Esophagus muscularis mucosa (tissue), 4 donors: ENCODE results near the gene MLN. TPM values are rescaled to one million over a fixed set of nuclear protein-coding genes. Genes with fewer than 3 reads are reported as not detected.

Experiments used
- DNase-seq: peaks from one replicate; pipeline ENCODE4 v3.0.0-alpha.2; 2017; ENCODE audit errors: extremely low spot score
- H3K27ac ChIP-seq, 4 donors: fragments of 200-600 bp; sonication (generic); replicated peaks in 1 of 4; 1 replicate in 3 of 4; 2 replicates in 1 of 4; pipeline ENCODE4 v1.5.1; 2016 to 2019; ENCODE audit warnings: mild to moderate bottlenecking in 1 of 4
- H3K27me3 ChIP-seq, 4 donors: fragments of 200-600 bp; sonication (generic); one replicate each; pipeline versions ENCODE4 v1.5.1 to v1.6.0; 2016 to 2019
- H3K36me3 ChIP-seq, 4 donors: fragments of 200-600 bp; sonication (generic); one replicate each; pipeline ENCODE4 v1.5.1; 2016 to 2019
- H3K4me1 ChIP-seq, 4 donors: fragments of 200-600 bp; sonication (generic); one replicate each; pipeline ENCODE4 v1.5.1; 2016 to 2019
- H3K4me3 ChIP-seq, 4 donors: fragments of 200-600 bp; sonication (generic); 1 replicate in 2 of 4; 2 replicates in 2 of 4; pipeline ENCODE4 v1.5.1; 2016 to 2019; ENCODE audit warnings: mild to moderate bottlenecking in 4 of 4, moderate library complexity in 1 of 4
- H3K9me3 ChIP-seq, 4 donors: fragments of 200-600 bp; sonication (generic); 1 replicate in 3 of 4; 2 replicates in 1 of 4; pipeline ENCODE4 v1.5.1; 2016 to 2019
- CTCF ChIP-seq, 3 experiments: fragments of 200-600 bp in 2 of 3; fragments of 450-650 bp in 1 of 3; sonication (generic) in 2 of 3; IDR thresholded peaks; one replicate each; pipeline ENCODE4 v1.5.1; 2017 to 2019; ENCODE audit warnings: antibody characterized with exemption in 3 of 3, mild to moderate bottlenecking in 2 of 3, moderate library complexity in 1 of 3
- EP300 ChIP-seq: sonication (generic); formaldehyde crosslinking; IDR thresholded peaks from one replicate; pipeline ENCODE4 v1.6.1; 2017; ENCODE audit warnings: antibody characterized with exemption
- POLR2A ChIP-seq: fragments of 450-650 bp; IDR thresholded peaks from one replicate; pipeline ENCODE4 v1.6.1; 2017; ENCODE audit warnings: antibody characterized with exemption, moderate library complexity, mild to moderate bottlenecking, low read depth
- POLR2AphosphoS5 ChIP-seq, 2 donors: sonication (generic); formaldehyde crosslinking; IDR thresholded peaks; one replicate each; pipeline ENCODE4 v1.6.1; 2017; ENCODE audit warnings: antibody characterized with exemption in 2 of 2
- WGBS: methylation state at CpG from one replicate; pipeline ENCODE4 v1.1.5; 2018; 5-methylcytosine and 5-hydroxymethylcytosine counted together
- intact Hi-C: fragments of 100-400 bp; cut with DNase I; formaldehyde crosslinking; loops from one replicate; pipeline ENCODE4 v1.15.1; 2023
- total RNA-seq, 4 donors: library from RNA; depleted of rRNA; stranded (reverse); fragments of >200 nt; gene quantifications; one replicate each; pipeline versions ENCODE4 v1.1.0 to v1.2.1, GENCODE V29; 2016

The MLN gene
- total RNA-seq, 4 donors from 2014 or later: not detected

GRCh38 chr6:33768644-33769120 lies 35.1 kb downstream of the MLN start:
- DNase-seq: no peak
- H3K9me3 ChIP-seq: peaks cover 0 to 8% (median 0%) of the 10 kb centered on the region in 4 donors
- intact Hi-C loops: loop anchor here (5.0 kb wide), 1 partner anchor 389 kb away; no protein-coding TSS in a partner anchor
- peaks cover 23 to 45% (median 43%) of the 10 kb centered on the region in 4 donors for H3K4me1 ChIP-seq
- WGBS: 34% methylated on average over 7 of the region's 7 CpGs
- no peak overlapping the region for H3K27ac ChIP-seq
- no peak overlapping the region for H3K4me3 ChIP-seq
- H3K36me3 ChIP-seq: peaks cover 15 to 18% (median 18%) of the 10 kb centered on the region in 4 donors
- TF ChIP-seq EP300 (no peak), POLR2A (no peak), CTCF (IDR thresholded peaks at IDR 0.05) (peak; percentile 65 to 81 (median 70)), POLR2AphosphoS5 (IDR thresholded peaks at IDR 0.05) (no peak)
- H3K27me3 ChIP-seq: peaks cover 0 to 6% (median 0%) of the 10 kb centered on the region in 4 donors

- H3K4me1 ChIP-seq: peaks cover 21 to 39% (median 36%) of the 10 kb centered on the region in 4 donors
- H3K27ac ChIP-seq: no peak overlapping the region
- 69% methylated on average over 9 of the region's 11 CpGs for WGBS
- peaks cover under 1 to 3% (median 3%) of the 10 kb centered on the region in 4 donors for H3K36me3 ChIP-seq
- DNase-seq: no peak
- intact Hi-C loops: loop anchor here (5.0 kb wide), 1 partner anchor 390 kb away; no protein-coding TSS in a partner anchor
- peaks cover 0 to 8% (median 0%) of the 10 kb centered on the region in 4 donors for H3K9me3 ChIP-seq
- H3K27me3 ChIP-seq: peaks cover 0 to 8% (median 0%) of the 10 kb centered on the region in 4 donors
- TF ChIP-seq CTCF (IDR thresholded peaks at IDR 0.05) (no peak), POLR2A (no peak), POLR2AphosphoS5 (IDR thresholded peaks at IDR 0.05) (no peak), EP300 (no peak)
- H3K4me3 ChIP-seq: no peak overlapping the region
Observed at GRCh38 chr6:33766921-33767907, 36.6 kb downstream of the MLN start.

- no peak for DNase-seq
- Histone ChIP-seq H3K4me3 (no peak overlapping the region), H3K27me3 (peaks cover 0 to 8% (median 0%) of the 10 kb centered on the region in 4 donors), H3K27ac (no peak overlapping the region), H3K9me3 (peaks cover 0 to 8% (median 0%) of the 10 kb centered on the region in 4 donors), H3K36me3 (no peaks in the 10 kb centered on the region), H3K4me1 (peaks cover 16 to 24% (median 23%) of the 10 kb centered on the region in 4 donors)
- TF ChIP-seq CTCF (IDR thresholded peaks at IDR 0.05) (no peak), POLR2A (no peak), POLR2AphosphoS5 (IDR thresholded peaks at IDR 0.05) (no peak), EP300 (no peak)
- intact Hi-C loops: loop anchor here (5.0 kb wide), 1 partner anchor 392 kb away; no protein-coding TSS in a partner anchor
- 90% methylated on average over 6 of the region's 9 CpGs for WGBS
Observed at GRCh38 chr6:33765368-33765767, 38.4 kb downstream of the MLN start.

- no peak overlapping the region for H3K4me3 ChIP-seq
- intact Hi-C loops: no loop called here
- no peak overlapping the region for H3K27ac ChIP-seq
- WGBS: 76% methylated on average over 2 of the region's 2 CpGs
- peaks cover 11 to 14% (median 12%) of the 10 kb centered on the region in 4 donors for H3K4me1 ChIP-seq
- peaks cover 0 to 5% (median 0%) of the 10 kb centered on the region in 4 donors for H3K27me3 ChIP-seq
- no peaks in the 10 kb centered on the region for H3K36me3 ChIP-seq
- H3K9me3 ChIP-seq: peaks cover 0 to 8% (median 0%) of the 10 kb centered on the region in 4 donors
- no peak for TF ChIP-seq POLR2AphosphoS5 (IDR thresholded peaks at IDR 0.05)
- TF ChIP-seq EP300: no peak
- TF ChIP-seq CTCF (IDR thresholded peaks at IDR 0.05): no peak
- TF ChIP-seq POLR2A: no peak
- no peak for DNase-seq
Observed at GRCh38 chr6:33764036-33764435, 39.8 kb downstream of the MLN start.
